HCT116 (cell line): ENCODE results near the gene CNFN. TPM values are rescaled to one million over a fixed set of nuclear protein-coding genes. Genes with fewer than 3 reads are reported as not detected.

Source experiments
- ATAC-seq: fragments of 200-7000 bp; cut with Tn5 transposase; 2 replicates; pipeline ENCODE4 v1.9.1; 2020; ENCODE audit warnings: mild to moderate bottlenecking, moderate library complexity
- BruUV-seq: library from RNA; stranded (reverse); fragments of 400-500 nt; replicated peaks from 2 replicates; lab custom pipeline; 2021; lab: Mats Ljungman, UMichigan
- CTCF ChIA-PET: fragments of 300-600 bp; sonication (Branson Sonifier 250); formaldehyde crosslinking; loops from one replicate; lab custom pipeline; 2021; ENCODE audit warnings: antibody characterized with exemption; lab: Charles Lee
- POLR2A ChIA-PET: fragments of 300-600, 350-600 bp; sonication (Branson Sonifier 250); formaldehyde crosslinking; loops from one replicate; lab custom pipeline; 2021; ENCODE audit warnings: antibody characterized with exemption; lab: Charles Lee
- RAD21 ChIA-PET, 2 experiments: fragments of 300-600 bp; sonication (Branson Sonifier 250); formaldehyde crosslinking; loops; one replicate each; lab custom pipeline; 2023; ENCODE audit warnings: low total read pairs in 2 of 2; ENCODE audit not compliant: uncharacterized antibody in 2 of 2, unreplicated experiment in 2 of 2, low non-redundant PET in 1 of 2; lab: Charles Lee
- DNase-seq: peaks from one replicate; pipeline ENCODE4 v3.0.0-alpha.2; 2010; ENCODE audit warnings: low read depth, low spot score
- H2AFZ ChIP-seq: fragments of 200-600 bp; shearing (Covaris generic), sonication (generic); 2 replicates; pipeline ENCODE4 v1.6.1; 2017; ENCODE audit warnings: low read depth, mixed run types, mixed read lengths, antibody characterized with exemption, low read length; ENCODE audit not compliant: poor library complexity, severe bottlenecking
- H3K27ac ChIP-seq: 2 replicates; pipeline ENCODE4 v1.5.1; 2012; ENCODE audit warnings: low read depth, low read length
- H3K27me3 ChIP-seq: fragments of 200-600 bp; sonication (generic); 2 replicates; pipeline ENCODE4 v1.6.1; 2016; ENCODE audit warnings: mixed run types, low read length, mixed read lengths; ENCODE audit not compliant: insufficient read depth
- H3K36me3 ChIP-seq, 2 experiments: fragments of 200-500 bp in 1 of 2; fragments of 200-600 bp in 1 of 2; sonication (Bioruptor generic) in 1 of 2; sonication (generic) in 1 of 2; 2 replicates each; pipeline versions ENCODE4 v1.5.1 to v1.6.1; 2014 to 2016; ENCODE audit warnings: low read length in 2 of 2, inconsistent platforms in 1 of 2, mixed read lengths in 1 of 2, mixed run types in 1 of 2; ENCODE audit not compliant: insufficient read depth in 2 of 2, control insufficient read depth in 1 of 2
- H3K4me1 ChIP-seq, 2 experiments: fragments of 200-600 bp in 1 of 2; sonication (generic) in 1 of 2; 2 replicates each; pipeline versions ENCODE4 v1.5.1 to v1.6.1; 2012 to 2017; ENCODE audit warnings: low read length in 2 of 2, inconsistent platforms in 1 of 2, mild to moderate bottlenecking in 1 of 2, mixed read lengths in 1 of 2, mixed run types in 1 of 2, moderate library complexity in 1 of 2; ENCODE audit not compliant: insufficient read depth in 2 of 2, control insufficient read depth in 1 of 2
- H3K4me2 ChIP-seq: fragments of 200-600 bp; sonication (generic); 2 replicates; pipeline ENCODE4 v1.6.1; 2017; ENCODE audit warnings: mixed run types, low read length, mixed read lengths
- H3K4me3 ChIP-seq, 2 experiments: fragments of 200-600 bp in 1 of 2; sonication (generic) in 1 of 2; replicated peaks in 1 of 2; 2 replicates each; pipeline ENCODE4 v1.5.1; 2011 to 2016; ENCODE audit warnings: low read length in 2 of 2, control low read depth in 1 of 2, low read depth in 1 of 2, mild to moderate bottlenecking in 1 of 2, mixed read lengths in 1 of 2, mixed run types in 1 of 2
- H3K79me2 ChIP-seq: fragments of 200-600 bp; sonication (generic); 2 replicates; pipeline ENCODE4 v1.6.1; 2017; ENCODE audit warnings: mild to moderate bottlenecking, mixed run types, low read length, moderate library complexity, mixed read lengths; ENCODE audit not compliant: insufficient read depth
- H3K9ac ChIP-seq: fragments of 200-600 bp; sonication (generic); 2 replicates; pipeline ENCODE4 v1.6.1; 2016; ENCODE audit warnings: low read length, mixed read lengths
- H3K9me2 ChIP-seq: fragments of 200-600 bp; sonication (generic), shearing (Covaris generic); 2 replicates; pipeline ENCODE4 v1.6.1; 2017; ENCODE audit warnings: mixed run types, mild to moderate bottlenecking, moderate library complexity; ENCODE audit not compliant: insufficient read depth
- H3K9me3 ChIP-seq, 2 experiments: fragments of 200-500 bp in 1 of 2; fragments of 200-600 bp in 1 of 2; sonication (Bioruptor generic) in 1 of 2; sonication (generic) in 1 of 2; 2 replicates each; pipeline ENCODE4 v1.6.1; 2014 to 2017; ENCODE audit warnings: low read length in 2 of 2, mixed read lengths in 2 of 2, inconsistent platforms in 1 of 2, low read depth in 1 of 2, mild to moderate bottlenecking in 1 of 2, mixed run types in 1 of 2, moderate library complexity in 1 of 2; ENCODE audit not compliant: control insufficient read depth in 1 of 2, insufficient read depth in 1 of 2
- H4K20me1 ChIP-seq: fragments of 200-600 bp; sonication (generic), shearing (Covaris generic); 2 replicates; pipeline ENCODE4 v1.6.1; 2017; ENCODE audit warnings: mixed run types, mild to moderate bottlenecking, moderate library complexity; ENCODE audit not compliant: insufficient read depth
- CBX3 ChIP-seq: IDR thresholded peaks from 2 replicates; pipeline ENCODE4 v1.6.1; 2012; ENCODE audit warnings: low read depth
- CEBPB ChIP-seq: IDR thresholded peaks from 2 replicates; pipeline ENCODE4 v1.6.1; 2012; ENCODE audit warnings: low read depth
- EGR1 ChIP-seq: IDR thresholded peaks from 2 replicates; pipeline ENCODE4 v1.6.1; 2012; ENCODE audit warnings: low read depth
- EZH2 ChIP-seq: fragments of 200-600 bp; sonication (generic); IDR thresholded peaks from 2 replicates; pipeline ENCODE4 v1.6.1; 2017; ENCODE audit warnings: antibody characterized with exemption, mixed run types
- FOSL1 ChIP-seq: IDR thresholded peaks from 2 replicates; pipeline ENCODE4 v1.6.1; 2012; ENCODE audit warnings: low read depth
- JUND ChIP-seq: IDR thresholded peaks from 2 replicates; pipeline ENCODE4 v1.6.1; 2012
- POLR2A ChIP-seq: IDR thresholded peaks from 2 replicates; pipeline ENCODE4 v1.7.0; 2011; ENCODE audit warnings: borderline replicate concordance; ENCODE audit not compliant: insufficient read depth, insufficient read length; ENCODE audit errors: extremely low read depth
- RAD21 ChIP-seq: IDR thresholded peaks from 2 replicates; pipeline ENCODE4 v1.6.1; 2012; ENCODE audit warnings: low read depth, mild to moderate bottlenecking
- SIN3A ChIP-seq: IDR thresholded peaks from 2 replicates; pipeline ENCODE4 v1.6.1; 2012; ENCODE audit warnings: low read depth
- SP1 ChIP-seq: IDR thresholded peaks from 2 replicates; pipeline ENCODE4 v1.6.1; 2012; ENCODE audit warnings: low read depth
- SRF ChIP-seq: IDR thresholded peaks from 2 replicates; pipeline ENCODE4 v1.6.1; 2012; ENCODE audit warnings: low read depth
- TCF7L2 ChIP-seq: IDR thresholded peaks from 2 replicates; pipeline ENCODE4 v1.7.0; 2011; ENCODE audit warnings: borderline replicate concordance, inconsistent platforms; ENCODE audit not compliant: insufficient read depth, insufficient read length; ENCODE audit errors: extremely low read depth
- YY1 ChIP-seq: IDR thresholded peaks from 2 replicates; pipeline ENCODE4 v1.6.1; 2011; ENCODE audit warnings: low read length, low read depth, moderate library complexity, mild to moderate bottlenecking; ENCODE audit not compliant: insufficient replicate concordance; ENCODE audit errors: extremely low read depth
- ZFX ChIP-seq: fragments of 450-650 bp; IDR thresholded peaks from 2 replicates; pipeline ENCODE4 v1.6.1; 2017
- ZNF274 ChIP-seq: fragments of 200-500 bp; sonication (Bioruptor generic); IDR thresholded peaks from 2 replicates; pipeline ENCODE4 v1.6.1; 2014; ENCODE audit warnings: mild to moderate bottlenecking, low read depth, low read length, inconsistent platforms
- intact Hi-C: fragments of 100-400 bp; cut with micrococcal nuclease; formaldehyde crosslinking; loops from 2 replicates; pipeline ENCODE4 v1.10.0; 2022
- total RNA-seq: library from RNA; stranded (reverse); gene quantifications from one replicate; pipeline ENCODE4 v1.2.1, GENCODE V29; 2021; ENCODE audit not compliant: unreplicated experiment
- TF ChIP-seq, protein P1 (sequence below): IDR thresholded peaks from 2 replicates; pipeline ENCODE4 v1.6.1; 2012
- TF ChIP-seq, protein P2 (sequence below), 3 experiments: fragments of 200-600 bp in 1 of 3; sonication (generic) in 1 of 3; IDR thresholded peaks in 2 of 3; conservative IDR thresholded peaks in 1 of 3; 2 replicates each; pipeline ENCODE4 v1.5.1; 2012 to 2017; ENCODE audit warnings: low read depth in 2 of 3, low read length in 2 of 3, antibody characterized with exemption in 1 of 3, borderline replicate concordance in 1 of 3, control low read depth in 1 of 3, mild to moderate bottlenecking in 1 of 3, mixed read lengths in 1 of 3, mixed run types in 1 of 3, moderate library complexity in 1 of 3; ENCODE audit not compliant: insufficient read depth in 1 of 3
- TF ChIP-seq, protein P3 (sequence below): IDR thresholded peaks from 2 replicates; pipeline ENCODE4 v1.6.1; 2012; ENCODE audit warnings: low read depth
- TF ChIP-seq, protein P4 (sequence below): IDR thresholded peaks from 2 replicates; pipeline ENCODE4 v1.6.1; 2011; ENCODE audit warnings: mild to moderate bottlenecking, low read length, moderate library complexity; ENCODE audit not compliant: insufficient replicate concordance; ENCODE audit errors: extremely low read depth

CNFN gene
- total RNA-seq, 1 experiment from 2014 or later: 13.9 TPM

DNA sequence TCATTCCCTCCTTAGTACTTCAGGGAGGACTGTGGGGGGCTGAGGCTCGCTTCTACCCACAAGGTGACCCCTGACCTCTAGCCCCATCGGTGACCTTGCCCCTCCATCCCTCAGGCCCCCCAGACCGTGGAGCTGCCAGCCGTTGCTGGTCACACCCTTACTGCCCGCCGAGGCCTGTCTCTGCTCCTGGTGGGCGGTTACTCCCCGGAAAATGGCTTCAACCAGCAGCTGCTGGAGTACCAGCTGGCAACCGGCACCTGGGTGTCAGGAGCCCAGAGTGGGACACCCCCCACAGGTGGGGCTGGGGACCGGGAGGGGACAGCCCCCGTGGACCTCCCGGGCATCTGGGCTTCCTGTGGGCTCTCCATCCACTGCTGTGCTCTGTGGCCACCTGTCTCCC, 32.8 kb downstream of the CNFN start:
- ChIA-PET POLR2A (no interaction called here), RAD21 (no interaction called here), CTCF (no interaction called here)
- Histone ChIP-seq H3K9me2 (no peaks in the 10 kb centered on the region), H3K4me1 (no peaks in the 10 kb centered on the region), H3K27ac (no peak overlapping the region), H3K4me2 (no peak overlapping the region), H3K9ac (no peak overlapping the region), H2AFZ (no peak overlapping the region), H3K27me3 (no peaks in the 10 kb centered on the region), H3K9me3 (no peaks in the 10 kb centered on the region), H4K20me1 (no peaks in the 10 kb centered on the region), H3K79me2 (no peaks in the 10 kb centered on the region), H3K4me3 (no peak overlapping the region), H3K36me3 (no peaks in the 10 kb centered on the region; a peak in 1 of 4 replicates)
- no peak for ATAC-seq
- BruUV-seq: no TSS peak
- TF ChIP-seq SP1 (no peak), ZFX (no peak), ZNF274 (no peak), POLR2A (no peak), JUND (no peak), SRF (no peak), SIN3A (no peak), YY1 (no peak), TCF7L2 (no peak), CEBPB (no peak), CBX3 (no peak), EGR1 (no peak), RAD21 (no peak), EZH2 (no peak), FOSL1 (no peak)
- TF ChIP-seq, protein P1, sequence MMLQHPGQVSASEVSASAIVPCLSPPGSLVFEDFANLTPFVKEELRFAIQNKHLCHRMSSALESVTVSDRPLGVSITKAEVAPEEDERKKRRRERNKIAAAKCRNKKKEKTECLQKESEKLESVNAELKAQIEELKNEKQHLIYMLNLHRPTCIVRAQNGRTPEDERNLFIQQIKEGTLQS: no peak
- TF ChIP-seq, protein P2, sequence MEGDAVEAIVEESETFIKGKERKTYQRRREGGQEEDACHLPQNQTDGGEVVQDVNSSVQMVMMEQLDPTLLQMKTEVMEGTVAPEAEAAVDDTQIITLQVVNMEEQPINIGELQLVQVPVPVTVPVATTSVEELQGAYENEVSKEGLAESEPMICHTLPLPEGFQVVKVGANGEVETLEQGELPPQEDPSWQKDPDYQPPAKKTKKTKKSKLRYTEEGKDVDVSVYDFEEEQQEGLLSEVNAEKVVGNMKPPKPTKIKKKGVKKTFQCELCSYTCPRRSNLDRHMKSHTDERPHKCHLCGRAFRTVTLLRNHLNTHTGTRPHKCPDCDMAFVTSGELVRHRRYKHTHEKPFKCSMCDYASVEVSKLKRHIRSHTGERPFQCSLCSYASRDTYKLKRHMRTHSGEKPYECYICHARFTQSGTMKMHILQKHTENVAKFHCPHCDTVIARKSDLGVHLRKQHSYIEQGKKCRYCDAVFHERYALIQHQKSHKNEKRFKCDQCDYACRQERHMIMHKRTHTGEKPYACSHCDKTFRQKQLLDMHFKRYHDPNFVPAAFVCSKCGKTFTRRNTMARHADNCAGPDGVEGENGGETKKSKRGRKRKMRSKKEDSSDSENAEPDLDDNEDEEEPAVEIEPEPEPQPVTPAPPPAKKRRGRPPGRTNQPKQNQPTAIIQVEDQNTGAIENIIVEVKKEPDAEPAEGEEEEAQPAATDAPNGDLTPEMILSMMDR (IDR thresholded peaks at IDR 0.05 in 2 of 3, conservative IDR thresholded peaks at IDR 0.05 in 1 of 3; ENCODE audit: borderline replicate concordance in 1 of 3, insufficient read depth in 1 of 3, low read depth in 2 of 3, low read length in 2 of 3): no peak
- TF ChIP-seq, protein P3, sequence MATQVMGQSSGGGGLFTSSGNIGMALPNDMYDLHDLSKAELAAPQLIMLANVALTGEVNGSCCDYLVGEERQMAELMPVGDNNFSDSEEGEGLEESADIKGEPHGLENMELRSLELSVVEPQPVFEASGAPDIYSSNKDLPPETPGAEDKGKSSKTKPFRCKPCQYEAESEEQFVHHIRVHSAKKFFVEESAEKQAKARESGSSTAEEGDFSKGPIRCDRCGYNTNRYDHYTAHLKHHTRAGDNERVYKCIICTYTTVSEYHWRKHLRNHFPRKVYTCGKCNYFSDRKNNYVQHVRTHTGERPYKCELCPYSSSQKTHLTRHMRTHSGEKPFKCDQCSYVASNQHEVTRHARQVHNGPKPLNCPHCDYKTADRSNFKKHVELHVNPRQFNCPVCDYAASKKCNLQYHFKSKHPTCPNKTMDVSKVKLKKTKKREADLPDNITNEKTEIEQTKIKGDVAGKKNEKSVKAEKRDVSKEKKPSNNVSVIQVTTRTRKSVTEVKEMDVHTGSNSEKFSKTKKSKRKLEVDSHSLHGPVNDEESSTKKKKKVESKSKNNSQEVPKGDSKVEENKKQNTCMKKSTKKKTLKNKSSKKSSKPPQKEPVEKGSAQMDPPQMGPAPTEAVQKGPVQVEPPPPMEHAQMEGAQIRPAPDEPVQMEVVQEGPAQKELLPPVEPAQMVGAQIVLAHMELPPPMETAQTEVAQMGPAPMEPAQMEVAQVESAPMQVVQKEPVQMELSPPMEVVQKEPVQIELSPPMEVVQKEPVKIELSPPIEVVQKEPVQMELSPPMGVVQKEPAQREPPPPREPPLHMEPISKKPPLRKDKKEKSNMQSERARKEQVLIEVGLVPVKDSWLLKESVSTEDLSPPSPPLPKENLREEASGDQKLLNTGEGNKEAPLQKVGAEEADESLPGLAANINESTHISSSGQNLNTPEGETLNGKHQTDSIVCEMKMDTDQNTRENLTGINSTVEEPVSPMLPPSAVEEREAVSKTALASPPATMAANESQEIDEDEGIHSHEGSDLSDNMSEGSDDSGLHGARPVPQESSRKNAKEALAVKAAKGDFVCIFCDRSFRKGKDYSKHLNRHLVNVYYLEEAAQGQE: no peak
- TF ChIP-seq, protein P4, sequence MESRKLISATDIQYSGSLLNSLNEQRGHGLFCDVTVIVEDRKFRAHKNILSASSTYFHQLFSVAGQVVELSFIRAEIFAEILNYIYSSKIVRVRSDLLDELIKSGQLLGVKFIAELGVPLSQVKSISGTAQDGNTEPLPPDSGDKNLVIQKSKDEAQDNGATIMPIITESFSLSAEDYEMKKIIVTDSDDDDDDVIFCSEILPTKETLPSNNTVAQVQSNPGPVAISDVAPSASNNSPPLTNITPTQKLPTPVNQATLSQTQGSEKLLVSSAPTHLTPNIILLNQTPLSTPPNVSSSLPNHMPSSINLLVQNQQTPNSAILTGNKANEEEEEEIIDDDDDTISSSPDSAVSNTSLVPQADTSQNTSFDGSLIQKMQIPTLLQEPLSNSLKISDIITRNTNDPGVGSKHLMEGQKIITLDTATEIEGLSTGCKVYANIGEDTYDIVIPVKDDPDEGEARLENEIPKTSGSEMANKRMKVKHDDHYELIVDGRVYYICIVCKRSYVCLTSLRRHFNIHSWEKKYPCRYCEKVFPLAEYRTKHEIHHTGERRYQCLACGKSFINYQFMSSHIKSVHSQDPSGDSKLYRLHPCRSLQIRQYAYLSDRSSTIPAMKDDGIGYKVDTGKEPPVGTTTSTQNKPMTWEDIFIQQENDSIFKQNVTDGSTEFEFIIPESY: no peak
- intact Hi-C loops: no loop called here
- DNase-seq: no peak
